RWPE2 (cell line): Measurements from ENCODE around the gene ATXN7L1.

Source experiments
- ATAC-seq: fragments of 200-7000 bp; cut with Tn5 transposase; 3 replicates; pipeline ENCODE4 v1.9.1; 2021; ENCODE audit warnings: low read depth
- DNase-seq: peaks from one replicate; pipeline ENCODE4 v3.0.0-alpha.2; 2020; ENCODE audit warnings: low spot score
- H3K27ac ChIP-seq: fragments of 450-650 bp; 2 replicates; pipeline ENCODE4 v1.5.1; 2017; ENCODE audit warnings: mild to moderate bottlenecking; ENCODE audit not compliant: poor library complexity, severe bottlenecking
- H3K27me3 ChIP-seq: fragments of 250-450 bp; sonication (Bioruptor Pico); 2 replicates; pipeline ENCODE4 v1.5.1; 2021; ENCODE audit warnings: mild to moderate bottlenecking, moderate library complexity; ENCODE audit not compliant: insufficient read depth, poor library complexity, severe bottlenecking
- H3K36me3 ChIP-seq: fragments of 250-450 bp; sonication (Bioruptor Pico); 2 replicates; pipeline ENCODE4 v1.5.1; 2020; ENCODE audit warnings: low read depth, mild to moderate bottlenecking, moderate library complexity
- H3K4me1 ChIP-seq: fragments of 250-450 bp; sonication (Bioruptor Pico); 2 replicates; pipeline ENCODE4 v1.5.1; 2021; ENCODE audit warnings: mild to moderate bottlenecking, moderate library complexity; ENCODE audit not compliant: insufficient read depth, poor library complexity, severe bottlenecking
- H3K4me3 ChIP-seq: fragments of 250-450 bp; sonication (Bioruptor Pico); 2 replicates; pipeline ENCODE4 v1.5.1; 2021; ENCODE audit warnings: mild to moderate bottlenecking, moderate library complexity; ENCODE audit not compliant: severe bottlenecking
- H3K9me3 ChIP-seq: fragments of 250-450 bp; sonication (Bioruptor Pico); 2 replicates; pipeline ENCODE4 v1.5.1; 2021; ENCODE audit warnings: mild to moderate bottlenecking, moderate library complexity; ENCODE audit not compliant: severe bottlenecking
- TF ChIP-seq, protein P1 (sequence below): fragments of 450-650 bp; IDR thresholded peaks from one replicate; pipeline ENCODE4 v1.5.1; 2017; ENCODE audit warnings: mild to moderate bottlenecking, moderate library complexity; ENCODE audit not compliant: poor library complexity, severe bottlenecking

ATXN7L1 gene

DNA sequence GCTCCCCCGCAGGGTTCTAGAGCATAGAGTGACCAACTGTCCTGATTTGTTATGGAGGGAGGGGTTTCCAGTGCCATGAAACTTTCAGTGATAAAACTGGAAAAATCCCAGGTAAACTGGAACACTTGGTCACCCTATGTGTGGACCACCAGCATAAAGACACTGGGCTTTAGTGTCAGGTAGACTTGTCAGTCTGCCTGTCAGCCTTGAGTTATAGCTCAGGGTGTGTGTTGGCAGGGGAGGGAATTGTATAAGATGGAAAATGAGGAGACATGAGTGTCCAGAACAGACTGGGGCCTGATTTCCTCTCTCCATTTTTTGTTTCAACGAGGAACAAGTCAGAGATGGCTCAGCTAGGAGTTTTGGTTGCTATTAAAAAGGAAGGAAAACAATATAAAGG lies 284.9 kb downstream of the ATXN7L1 start:
- no peaks in the 10 kb centered on the region for H3K4me1 ChIP-seq
- H3K36me3 ChIP-seq = no peaks in the 10 kb centered on the region
- H3K27me3 ChIP-seq = no peaks in the 10 kb centered on the region
- DNase-seq (no peak), ATAC-seq (no peak)
- H3K27ac ChIP-seq = no peak overlapping the region
- no peaks in the 10 kb centered on the region for H3K9me3 ChIP-seq
- TF ChIP-seq, protein P1, sequence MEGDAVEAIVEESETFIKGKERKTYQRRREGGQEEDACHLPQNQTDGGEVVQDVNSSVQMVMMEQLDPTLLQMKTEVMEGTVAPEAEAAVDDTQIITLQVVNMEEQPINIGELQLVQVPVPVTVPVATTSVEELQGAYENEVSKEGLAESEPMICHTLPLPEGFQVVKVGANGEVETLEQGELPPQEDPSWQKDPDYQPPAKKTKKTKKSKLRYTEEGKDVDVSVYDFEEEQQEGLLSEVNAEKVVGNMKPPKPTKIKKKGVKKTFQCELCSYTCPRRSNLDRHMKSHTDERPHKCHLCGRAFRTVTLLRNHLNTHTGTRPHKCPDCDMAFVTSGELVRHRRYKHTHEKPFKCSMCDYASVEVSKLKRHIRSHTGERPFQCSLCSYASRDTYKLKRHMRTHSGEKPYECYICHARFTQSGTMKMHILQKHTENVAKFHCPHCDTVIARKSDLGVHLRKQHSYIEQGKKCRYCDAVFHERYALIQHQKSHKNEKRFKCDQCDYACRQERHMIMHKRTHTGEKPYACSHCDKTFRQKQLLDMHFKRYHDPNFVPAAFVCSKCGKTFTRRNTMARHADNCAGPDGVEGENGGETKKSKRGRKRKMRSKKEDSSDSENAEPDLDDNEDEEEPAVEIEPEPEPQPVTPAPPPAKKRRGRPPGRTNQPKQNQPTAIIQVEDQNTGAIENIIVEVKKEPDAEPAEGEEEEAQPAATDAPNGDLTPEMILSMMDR = no peak
- H3K4me3 ChIP-seq = no peak overlapping the region

DNA sequence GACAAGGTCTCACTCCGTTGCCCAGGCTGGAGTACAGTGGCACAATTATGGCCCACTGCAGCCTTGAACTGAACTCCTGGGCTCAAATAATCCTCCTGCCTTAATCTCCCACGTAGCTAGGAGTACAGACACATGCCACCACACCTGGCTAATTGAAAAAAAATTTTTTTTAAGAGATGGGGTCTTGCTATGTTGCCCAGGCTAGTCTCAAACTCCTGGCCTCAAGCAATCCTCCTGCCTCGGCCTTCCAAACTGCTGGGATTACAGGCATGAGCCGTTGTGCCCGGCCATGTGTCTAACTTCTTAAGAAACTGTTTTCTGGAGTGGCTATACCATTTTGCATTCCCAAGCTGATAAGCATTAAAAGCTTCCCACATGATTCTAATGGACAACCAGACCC lies 285.6 kb downstream of the ATXN7L1 start:
- Histone ChIP-seq H3K4me3 (no peak overlapping the region), H3K27me3 (no peaks in the 10 kb centered on the region), H3K36me3 (no peaks in the 10 kb centered on the region), H3K9me3 (no peaks in the 10 kb centered on the region), H3K4me1 (no peaks in the 10 kb centered on the region), H3K27ac (no peak overlapping the region)
- TF ChIP-seq, protein P1 = no peak
- no peak for DNase-seq
- no peak for ATAC-seq

DNA sequence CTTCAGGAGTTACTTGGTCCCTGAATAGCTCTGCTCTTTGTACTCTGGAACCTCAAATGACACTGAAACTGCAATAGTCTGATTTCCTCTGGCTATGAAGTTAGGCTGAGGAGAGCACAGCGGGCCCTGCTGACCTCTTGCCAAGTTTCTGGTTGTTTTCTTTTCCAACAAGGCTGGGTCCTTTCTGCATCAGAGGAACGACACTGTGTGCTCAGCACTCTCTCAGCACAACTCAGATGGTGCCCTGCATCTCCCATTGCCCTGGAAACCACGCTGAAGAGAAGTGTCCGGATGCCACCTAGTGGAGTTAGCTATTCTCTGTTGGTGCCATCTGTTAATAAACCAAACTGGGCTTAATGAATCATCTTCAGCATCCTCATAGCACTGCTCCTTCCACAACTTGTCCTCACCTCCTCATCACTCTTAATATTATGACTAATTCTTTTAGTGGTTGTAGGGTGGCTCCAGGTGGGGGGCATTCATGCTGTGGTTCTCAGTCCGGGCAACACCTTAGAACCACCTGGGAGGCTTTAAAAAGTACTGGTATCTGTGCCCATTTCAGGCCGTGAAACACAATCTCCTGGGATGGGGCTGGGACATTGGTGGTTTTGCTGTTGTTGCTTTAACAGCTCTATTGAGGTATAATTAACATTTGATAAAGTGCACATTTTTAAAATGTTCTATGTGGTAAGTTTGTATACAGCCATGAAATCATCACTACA lies 286.9 kb downstream of the ATXN7L1 start:
- Histone ChIP-seq H3K36me3 (no peaks in the 10 kb centered on the region), H3K9me3 (no peaks in the 10 kb centered on the region), H3K27me3 (no peaks in the 10 kb centered on the region), H3K4me3 (no peak overlapping the region), H3K4me1 (no peaks in the 10 kb centered on the region), H3K27ac (no peak overlapping the region)
- no peak for DNase-seq
- peak; percentile 98 for ATAC-seq
- TF ChIP-seq, protein P1 = peak; percentile 78

DNA sequence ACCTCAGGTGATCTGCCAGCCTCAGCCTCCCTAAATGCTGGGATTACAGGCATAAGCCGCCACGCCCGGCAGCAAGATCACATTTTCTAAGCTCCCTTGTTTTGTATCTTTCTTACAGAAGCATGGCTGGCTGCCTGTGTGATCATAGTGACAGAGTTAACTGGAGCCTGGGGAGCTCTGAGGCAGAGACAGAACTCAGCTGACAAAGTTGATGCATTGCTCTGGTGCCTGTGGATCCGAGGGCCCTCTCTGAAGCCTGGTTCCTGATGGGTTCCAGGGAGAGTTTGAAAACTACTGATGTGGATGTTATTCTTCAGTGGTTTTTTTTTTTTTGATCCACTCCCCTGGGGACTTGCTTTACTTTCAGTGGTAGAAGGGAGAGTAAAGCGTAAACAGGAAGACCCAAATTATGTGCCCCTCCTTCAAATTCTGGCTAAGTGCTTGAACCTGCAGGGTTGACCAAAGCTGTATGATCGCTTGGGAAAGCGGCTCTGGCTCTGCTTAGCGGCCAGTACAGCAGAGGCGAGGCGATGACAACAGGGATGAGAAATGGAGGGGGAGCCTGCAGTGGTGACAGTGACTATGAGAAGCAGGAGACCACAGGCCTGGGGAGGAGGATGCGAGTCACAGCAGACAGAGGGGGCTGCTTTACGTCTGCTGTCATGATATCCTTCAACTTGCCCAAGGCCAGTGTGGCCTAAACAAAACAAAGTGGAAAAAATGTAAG lies 288.3 kb downstream of the ATXN7L1 start:
- H3K9me3 ChIP-seq = peaks cover 3% of the 10 kb centered on the region
- ATAC-seq (no peak), DNase-seq (no peak)
- no peak overlapping the region for H3K4me3 ChIP-seq
- no peaks in the 10 kb centered on the region for H3K36me3 ChIP-seq
- TF ChIP-seq, protein P1 = no peak
- H3K27ac ChIP-seq = no peak overlapping the region
- H3K4me1 ChIP-seq = no peaks in the 10 kb centered on the region
- H3K27me3 ChIP-seq = no peaks in the 10 kb centered on the region
